HG03108 (cell line): Measurements from ENCODE around the gene RNF217.

Source experiments
- ATAC-seq: cut with Tn5 transposase; IDR thresholded peaks from one replicate; pipeline ENCODE4 v1.9.1; 2021; ENCODE audit warnings: moderate library complexity; ENCODE audit not compliant: unreplicated experiment

The RNF217 gene

DNA sequence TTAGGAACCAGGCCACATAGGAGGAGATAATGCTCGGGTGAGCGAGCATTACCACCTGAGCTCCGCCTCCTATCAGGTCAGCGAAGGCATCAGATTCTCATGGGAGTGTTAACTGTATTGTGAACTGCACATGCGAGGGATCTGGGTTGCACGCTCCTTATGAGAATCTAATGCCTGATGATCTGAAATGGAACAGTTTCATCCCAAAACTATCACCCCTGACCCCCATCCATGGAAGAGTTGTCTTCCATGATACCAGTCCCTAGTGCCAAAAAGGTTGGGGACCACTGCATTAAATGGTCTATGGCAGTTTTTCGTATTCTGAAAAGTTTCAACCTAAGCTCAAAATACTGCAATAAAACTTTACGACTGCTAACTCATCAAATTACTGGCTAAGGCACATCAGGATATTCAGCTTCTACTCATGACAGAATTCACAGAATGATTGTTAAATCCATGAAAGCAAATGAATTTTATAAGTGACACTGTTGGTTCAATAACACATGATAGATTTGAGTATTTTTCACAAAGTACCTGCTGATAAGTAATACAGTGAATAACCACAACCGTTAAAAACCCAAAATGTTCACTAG lies 25.9 kb downstream of the RNF217 start:
- no peak for ATAC-seq

DNA sequence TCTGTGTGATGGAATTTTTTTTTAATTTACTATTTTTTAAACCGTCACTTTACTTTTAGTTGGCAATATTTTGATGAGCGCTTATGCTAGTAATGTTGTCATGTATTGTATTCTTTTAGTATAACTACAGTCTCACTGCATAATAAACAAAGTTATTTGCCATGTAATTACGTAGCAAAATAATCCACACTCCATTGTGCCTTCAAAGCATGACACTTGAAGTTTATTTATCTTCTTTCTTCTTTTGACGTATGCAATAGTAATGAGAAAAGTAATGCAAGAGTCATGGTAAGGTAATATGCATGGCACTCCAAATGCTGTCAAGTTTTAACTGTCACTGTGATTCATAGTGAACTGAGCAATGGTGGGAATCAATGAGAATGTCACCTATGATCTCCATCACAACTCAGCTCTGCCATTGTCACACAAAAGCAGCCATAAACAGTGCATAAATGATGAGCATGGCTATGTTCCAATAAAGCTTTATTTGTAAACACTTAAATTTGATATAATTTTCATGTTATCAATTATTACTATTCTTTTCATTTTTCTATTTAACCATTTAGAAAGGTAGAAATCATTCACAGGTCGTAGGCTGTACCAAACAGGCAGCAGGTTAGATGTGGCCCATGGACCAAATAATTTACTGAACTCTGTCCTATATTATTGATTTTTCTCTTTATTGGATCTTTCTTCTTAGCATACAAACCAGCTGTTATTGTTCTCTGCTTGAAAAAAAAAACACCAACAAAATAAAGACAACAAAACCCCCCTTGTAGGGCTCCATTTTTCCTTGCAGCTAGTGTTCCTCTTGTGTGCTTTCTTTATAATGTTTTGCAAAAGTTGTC lies 27.1 kb downstream of the RNF217 start:
- ATAC-seq, result no peak

GRCh38 chr6:124990988-124991387 lies 28.8 kb downstream of the RNF217 start:
- ATAC-seq, result no peak

- no peak for ATAC-seq
Measured at GRCh38 chr6:124991764-124992295, 29.6 kb downstream of the RNF217 start.

DNA sequence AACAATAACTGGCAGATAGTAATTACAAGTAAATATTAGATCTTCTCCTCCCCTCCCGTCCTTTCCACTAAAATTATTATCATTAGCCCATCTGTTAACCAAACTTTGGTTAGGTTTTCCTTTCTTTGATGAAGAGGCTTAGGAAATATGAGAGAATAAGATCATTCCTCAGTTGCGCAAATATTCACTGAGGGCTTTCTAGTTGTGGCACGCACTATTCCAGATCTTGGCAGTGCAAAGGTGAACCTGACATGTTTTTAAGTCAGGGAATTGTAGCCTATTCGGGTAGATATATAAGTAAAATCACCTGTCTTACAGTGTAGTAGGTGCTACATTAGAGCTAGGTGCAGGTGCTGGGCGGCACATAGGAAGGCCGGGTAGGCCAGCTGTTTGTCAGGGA lies 31.1 kb downstream of the RNF217 start:
- no peak for ATAC-seq

GRCh38 chr6:124994648-124995047 lies 32.4 kb downstream of the RNF217 start:
- no peak for ATAC-seq

GRCh38 chr6:124995131-124995530 lies 32.9 kb downstream of the RNF217 start:
- ATAC-seq, result no peak

DNA sequence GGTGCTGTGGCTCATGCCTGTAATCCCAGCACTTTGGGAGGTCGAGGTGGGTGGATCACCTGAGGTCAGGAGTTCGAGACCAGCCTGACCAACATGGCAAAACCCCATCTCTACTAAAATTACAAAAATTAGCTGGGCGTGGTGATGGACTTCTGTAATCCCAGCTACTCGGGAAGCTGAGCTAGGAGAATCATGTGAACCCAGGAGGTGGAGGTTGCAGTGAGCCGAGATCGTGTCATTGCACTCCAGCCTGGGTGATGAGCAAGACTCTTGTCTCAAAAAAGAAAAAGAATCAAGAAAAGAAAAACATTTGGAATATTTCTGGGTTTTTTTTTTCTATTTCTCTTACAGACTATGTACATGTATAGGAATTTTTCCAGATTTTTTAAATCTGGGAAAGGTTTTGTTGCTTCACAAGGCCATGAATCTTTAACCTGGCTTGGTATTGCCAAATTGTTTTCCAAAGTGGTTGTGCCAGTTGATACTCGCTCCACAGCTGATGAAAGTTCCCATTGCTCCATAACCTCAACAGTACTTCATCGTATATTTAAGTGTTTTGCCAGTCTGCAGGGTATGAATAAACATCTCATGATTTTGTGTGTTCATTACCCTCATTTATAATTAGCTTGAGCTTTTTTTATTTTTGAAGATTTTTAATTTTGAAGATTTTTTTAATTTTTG lies 33.5 kb downstream of the RNF217 start:
- no peak for ATAC-seq

DNA sequence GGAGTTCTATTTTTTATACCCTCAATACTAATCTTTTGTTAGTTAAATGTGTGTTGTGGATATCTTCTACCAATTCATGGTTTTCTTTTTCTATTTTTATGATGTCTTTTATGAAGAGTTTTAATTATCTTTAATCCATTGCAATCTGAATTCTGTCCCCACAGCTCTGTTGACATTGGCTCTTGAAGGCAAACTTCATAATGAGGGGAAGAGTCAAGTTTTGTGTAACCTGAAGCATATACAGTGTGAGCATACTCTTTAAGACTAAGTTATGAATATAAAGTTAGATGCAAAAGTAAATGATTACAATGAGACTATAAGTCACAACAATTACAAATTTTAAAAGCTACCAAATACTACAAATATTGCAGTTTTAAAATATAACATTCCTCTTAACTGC lies 34.2 kb downstream of the RNF217 start:
- ATAC-seq, result no peak

- no peak for ATAC-seq
Measured at GRCh38 chr6:124997196-124997875, 35.1 kb downstream of the RNF217 start.

DNA sequence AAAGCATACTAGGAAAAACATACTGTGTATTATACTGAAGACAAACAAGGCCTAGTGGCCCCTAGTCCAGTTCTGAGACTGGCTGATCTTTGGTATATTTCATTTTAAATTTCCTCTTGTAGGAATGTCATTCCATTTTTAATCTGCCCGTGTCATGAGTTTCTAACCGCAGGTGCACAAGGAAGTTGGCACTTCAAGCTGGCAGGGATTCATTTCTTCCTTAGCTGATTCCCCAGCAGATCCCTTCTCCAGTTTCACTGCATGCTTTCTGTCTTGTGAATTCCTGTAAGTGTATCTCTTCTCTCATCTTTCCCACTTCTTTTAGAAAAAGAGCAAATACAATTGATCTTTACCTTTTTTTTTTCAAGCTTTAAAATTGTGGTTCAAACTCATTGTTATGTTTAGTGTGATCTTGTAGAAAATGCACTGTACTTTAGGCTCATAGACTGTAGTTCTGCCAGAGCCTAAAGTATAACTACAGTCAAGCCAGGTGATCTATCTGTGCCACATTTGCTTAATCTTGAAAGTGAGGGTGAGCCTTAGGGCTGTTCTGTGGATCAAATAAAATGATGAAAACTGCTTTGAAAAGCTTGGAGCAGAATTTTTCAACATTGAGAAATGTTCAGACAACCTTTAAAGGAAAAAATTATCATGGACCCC lies 37.0 kb downstream of the RNF217 start:
- ATAC-seq, result no peak

DNA sequence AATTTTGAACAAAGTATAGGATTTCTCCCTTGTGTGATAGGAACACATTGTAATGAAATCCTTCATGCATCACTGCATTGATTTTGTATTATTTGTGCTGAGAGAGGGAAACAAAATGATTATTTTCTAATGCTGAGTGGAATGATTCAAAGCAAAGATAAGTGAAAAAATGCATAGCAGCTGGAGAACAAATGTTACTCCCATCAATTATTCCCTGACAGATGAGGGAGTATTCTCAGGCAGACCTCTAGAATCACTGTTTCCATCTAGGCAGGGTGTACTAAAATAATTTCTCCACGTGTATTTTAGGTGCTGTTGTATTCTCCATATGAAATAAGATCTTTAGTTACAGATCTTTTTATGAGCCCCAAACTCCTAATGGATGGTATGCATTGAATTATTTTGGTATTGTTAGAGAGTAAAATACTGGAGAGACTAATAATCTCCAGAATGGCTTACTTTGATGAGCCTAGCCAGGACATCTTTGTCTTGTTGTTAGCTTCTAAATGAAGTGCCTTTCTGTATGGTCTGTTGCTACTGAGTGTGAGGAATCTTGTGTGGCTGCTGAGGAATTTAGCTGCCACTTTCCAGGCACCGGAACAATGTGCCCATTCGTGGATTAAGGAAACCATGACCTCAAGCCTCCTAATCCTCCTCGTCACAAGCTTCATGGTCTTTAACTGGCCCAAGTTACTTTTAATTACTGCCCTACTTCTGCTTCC lies 39.6 kb downstream of the RNF217 start:
- no peak for ATAC-seq

- no peak for ATAC-seq
Measured at GRCh38 chr6:125002406-125002741, 40.1 kb downstream of the RNF217 start.

DNA sequence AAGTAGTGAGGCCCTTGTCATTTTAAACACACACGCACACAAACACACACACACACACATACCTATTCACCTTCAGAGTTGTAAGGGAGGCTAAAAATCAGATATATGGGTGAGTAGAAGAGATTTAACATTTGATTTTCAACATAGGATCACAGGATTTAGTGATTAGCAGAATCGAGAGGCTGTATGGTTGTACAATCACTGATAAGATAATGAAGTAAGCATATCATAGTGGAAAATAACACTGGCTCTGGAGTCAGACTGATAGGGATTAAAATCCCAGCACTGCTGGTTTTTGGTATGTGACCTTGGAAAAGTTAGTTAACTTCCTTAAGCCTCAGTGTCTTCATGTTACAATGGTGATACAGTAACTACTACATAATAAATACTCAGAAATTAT lies 40.8 kb downstream of the RNF217 start:
- ATAC-seq, result no peak

- ATAC-seq, result no peak
Measured at GRCh38 chr6:125004198-125004597, 42.0 kb downstream of the RNF217 start.

GRCh38 chr6:125004797-125005595 lies 42.8 kb downstream of the RNF217 start:
- ATAC-seq, result no peak

GRCh38 chr6:125008261-125008703 lies 46.0 kb downstream of the RNF217 start:
- ATAC-seq, result no peak

DNA sequence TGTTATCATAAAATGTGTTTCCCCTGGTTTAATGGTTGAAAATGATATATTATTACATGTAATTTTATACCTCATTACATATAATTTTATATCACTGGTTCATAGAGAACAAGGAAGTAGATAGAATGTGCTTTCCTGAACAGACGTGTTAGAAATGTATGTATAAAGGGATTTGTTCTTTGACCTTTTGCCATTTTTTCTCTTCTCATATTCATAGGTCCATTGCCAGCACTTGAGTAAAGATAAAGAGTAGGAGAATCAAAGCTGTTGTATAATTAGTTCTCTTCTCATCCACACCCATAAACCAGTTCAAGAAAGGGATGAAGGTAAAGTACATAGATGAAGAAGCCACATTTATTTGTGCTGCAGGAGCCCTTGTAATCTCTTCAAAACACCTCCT lies 46.7 kb downstream of the RNF217 start:
- no peak for ATAC-seq

GRCh38 chr6:125009578-125009977 lies 47.3 kb downstream of the RNF217 start:
- ATAC-seq, result no peak
